ENCODE measurements around the gene TMEM131L.
"Not testable (repeated sequence)": the region's sequence is repeated elsewhere in the genome, so short reads cannot be mapped to it uniquely, and the experiment has no call there.

The TMEM131L gene

GRCh38 chr4:153595894-153596601 is 129.9 kb downstream of the TMEM131L start:
- no peak overlapping the region for H3K9ac ChIP-seq (ENCODE audit: low read length)
- peaks cover 3% of the 10 kb centered on the region for H3K36me3 ChIP-seq (ENCODE audit: control insufficient read depth, insufficient read depth, low read length)
- no peaks in the 10 kb centered on the region for H3K27me3 ChIP-seq (ENCODE audit: control insufficient read depth, insufficient read depth, low read length)
- no peak overlapping the region for H3K27ac ChIP-seq (ENCODE audit: low read depth, low read length)
- no peak overlapping the region for H3K4me3 ChIP-seq (ENCODE audit: low read length)
- H3K4me1 ChIP-seq (ENCODE audit: control insufficient read depth, insufficient read depth, low read length), result peaks cover 8% of the 10 kb centered on the region

- no peaks in the 10 kb centered on the region for H3K27me3 ChIP-seq (ENCODE audit: control insufficient read depth, insufficient read depth, low read length)
- peaks cover 17% of the 10 kb centered on the region for H3K36me3 ChIP-seq (ENCODE audit: control insufficient read depth, insufficient read depth, low read length)
These were observed 136.6 kb downstream of the TMEM131L start for GRCh38 chr4:153602758-153603157.

GRCh38 chr4:153603258-153603657 is 137.1 kb downstream of the TMEM131L start:
- Histone ChIP-seq H3K27me3 (ENCODE audit: control insufficient read depth, insufficient read depth, low read length) (no peaks in the 10 kb centered on the region), H3K9ac (ENCODE audit: low read length) (no peak overlapping the region), H3K36me3 (ENCODE audit: control insufficient read depth, insufficient read depth, low read length) (peaks cover 17% of the 10 kb centered on the region), H3K4me3 (ENCODE audit: low read length) (no peak overlapping the region), H3K4me1 (ENCODE audit: control insufficient read depth, insufficient read depth, low read length) (peaks cover 4% of the 10 kb centered on the region), H3K27ac (ENCODE audit: low read depth, low read length) (peak overlapping the region; percentile 63)

More at GRCh38 chr4:153602758-153603157, 136.6 kb downstream of the TMEM131L start:
- no peak overlapping the region for H3K4me3 ChIP-seq (ENCODE audit: low read length)
- H3K4me1 ChIP-seq (ENCODE audit: control insufficient read depth, insufficient read depth, low read length), result peaks cover 4% of the 10 kb centered on the region
- H3K9ac ChIP-seq (ENCODE audit: low read length), result no peak overlapping the region
- peak overlapping the region; percentile 30 for H3K27ac ChIP-seq (ENCODE audit: low read depth, low read length)

GRCh38 chr4:153603835-153604234 is 137.7 kb downstream of the TMEM131L start:
- no peak overlapping the region for H3K4me3 ChIP-seq (ENCODE audit: low read length)
- no peak overlapping the region for H3K9ac ChIP-seq (ENCODE audit: low read length)
- peaks cover 4% of the 10 kb centered on the region for H3K4me1 ChIP-seq (ENCODE audit: control insufficient read depth, insufficient read depth, low read length)
- peaks cover 17% of the 10 kb centered on the region for H3K36me3 ChIP-seq (ENCODE audit: control insufficient read depth, insufficient read depth, low read length)
- H3K27ac ChIP-seq (ENCODE audit: low read depth, low read length), result peak overlapping the region; percentile 63
- no peaks in the 10 kb centered on the region for H3K27me3 ChIP-seq (ENCODE audit: control insufficient read depth, insufficient read depth, low read length)

GRCh38 chr4:153609070-153609469 is 142.9 kb downstream of the TMEM131L start:
- H3K27ac ChIP-seq (ENCODE audit: low read depth, low read length); H3K27me3 ChIP-seq (ENCODE audit: control insufficient read depth, insufficient read depth, low read length); H3K4me1 ChIP-seq (ENCODE audit: control insufficient read depth, insufficient read depth, low read length); H3K9ac ChIP-seq (ENCODE audit: low read length); H3K4me3 ChIP-seq (ENCODE audit: low read length); H3K36me3 ChIP-seq (ENCODE audit: control insufficient read depth, insufficient read depth, low read length): not testable (repeated sequence)

GRCh38 chr4:153610623-153611376 is 144.6 kb downstream of the TMEM131L start:
- no peaks in the 10 kb centered on the region for H3K27me3 ChIP-seq (ENCODE audit: control insufficient read depth, insufficient read depth, low read length)
- H3K27ac ChIP-seq (ENCODE audit: low read depth, low read length), result no peak overlapping the region
- H3K36me3 ChIP-seq (ENCODE audit: control insufficient read depth, insufficient read depth, low read length), result peaks cover 5% of the 10 kb centered on the region
- H3K4me3 ChIP-seq (ENCODE audit: low read length), result no peak overlapping the region
- H3K9ac ChIP-seq (ENCODE audit: low read length), result no peak overlapping the region
- H3K4me1 ChIP-seq (ENCODE audit: control insufficient read depth, insufficient read depth, low read length), result no peaks in the 10 kb centered on the region

- Histone ChIP-seq H3K4me3 (ENCODE audit: low read length) (no peak overlapping the region), H3K27ac (ENCODE audit: low read depth, low read length) (no peak overlapping the region), H3K9ac (ENCODE audit: low read length) (no peak overlapping the region), H3K36me3 (ENCODE audit: control insufficient read depth, insufficient read depth, low read length) (peaks cover 4% of the 10 kb centered on the region), H3K4me1 (ENCODE audit: control insufficient read depth, insufficient read depth, low read length) (no peaks in the 10 kb centered on the region), H3K27me3 (ENCODE audit: control insufficient read depth, insufficient read depth, low read length) (no peaks in the 10 kb centered on the region)
These were observed 145.5 kb downstream of the TMEM131L start for GRCh38 chr4:153611679-153612078.

GRCh38 chr4:153612878-153613277 is 146.7 kb downstream of the TMEM131L start:
- H3K36me3 ChIP-seq (ENCODE audit: control insufficient read depth, insufficient read depth, low read length), result peaks cover 4% of the 10 kb centered on the region

GRCh38 chr4:153616006-153616555 is 149.9 kb downstream of the TMEM131L start:
- no peak overlapping the region for H3K9ac ChIP-seq (ENCODE audit: low read length)
- peaks cover 5% of the 10 kb centered on the region for H3K36me3 ChIP-seq (ENCODE audit: control insufficient read depth, insufficient read depth, low read length)
- H3K27me3 ChIP-seq (ENCODE audit: control insufficient read depth, insufficient read depth, low read length), result no peaks in the 10 kb centered on the region
- H3K27ac ChIP-seq (ENCODE audit: low read depth, low read length), result no peak overlapping the region
- H3K4me3 ChIP-seq (ENCODE audit: low read length), result no peak overlapping the region
- no peaks in the 10 kb centered on the region for H3K4me1 ChIP-seq (ENCODE audit: control insufficient read depth, insufficient read depth, low read length)

More at GRCh38 chr4:153612878-153613277, 146.7 kb downstream of the TMEM131L start:
- Histone ChIP-seq H3K27me3 (ENCODE audit: control insufficient read depth, insufficient read depth, low read length) (no peaks in the 10 kb centered on the region), H3K4me3 (ENCODE audit: low read length) (no peak overlapping the region), H3K4me1 (ENCODE audit: control insufficient read depth, insufficient read depth, low read length) (no peaks in the 10 kb centered on the region), H3K9ac (ENCODE audit: low read length) (no peak overlapping the region), H3K27ac (ENCODE audit: low read depth, low read length) (no peak overlapping the region)

GRCh38 chr4:153618833-153619232 is 152.7 kb downstream of the TMEM131L start:
- Histone ChIP-seq H3K4me1 (ENCODE audit: control insufficient read depth, insufficient read depth, low read length) (no peaks in the 10 kb centered on the region), H3K36me3 (ENCODE audit: control insufficient read depth, insufficient read depth, low read length) (peaks cover 13% of the 10 kb centered on the region), H3K9ac (ENCODE audit: low read length) (no peak overlapping the region), H3K27ac (ENCODE audit: low read depth, low read length) (no peak overlapping the region), H3K4me3 (ENCODE audit: low read length) (no peak overlapping the region), H3K27me3 (ENCODE audit: control insufficient read depth, insufficient read depth, low read length) (no peaks in the 10 kb centered on the region)

GRCh38 chr4:153619811-153620210 is 153.7 kb downstream of the TMEM131L start:
- Histone ChIP-seq H3K4me1 (ENCODE audit: control insufficient read depth, insufficient read depth, low read length) (no peaks in the 10 kb centered on the region), H3K36me3 (ENCODE audit: control insufficient read depth, insufficient read depth, low read length) (peaks cover 13% of the 10 kb centered on the region), H3K4me3 (ENCODE audit: low read length) (no peak overlapping the region), H3K9ac (ENCODE audit: low read length) (no peak overlapping the region), H3K27ac (ENCODE audit: low read depth, low read length) (no peak overlapping the region), H3K27me3 (ENCODE audit: control insufficient read depth, insufficient read depth, low read length) (no peaks in the 10 kb centered on the region)

- no peak overlapping the region for H3K4me3 ChIP-seq (ENCODE audit: low read length)
- H3K27ac ChIP-seq (ENCODE audit: low read depth, low read length), result no peak overlapping the region
- H3K4me1 ChIP-seq (ENCODE audit: control insufficient read depth, insufficient read depth, low read length), result no peaks in the 10 kb centered on the region
- no peak overlapping the region for H3K9ac ChIP-seq (ENCODE audit: low read length)
- H3K36me3 ChIP-seq (ENCODE audit: control insufficient read depth, insufficient read depth, low read length), result peaks cover 9% of the 10 kb centered on the region
- no peaks in the 10 kb centered on the region for H3K27me3 ChIP-seq (ENCODE audit: control insufficient read depth, insufficient read depth, low read length)
These were observed 154.2 kb downstream of the TMEM131L start for GRCh38 chr4:153620352-153620751.

Measured in rectal smooth muscle tissue (tissue), 1 donor.